DND-41 (cell line): ENCODE data around the gene MCF2L.

ENCODE experiments used
- ATAC-seq: fragments of 200-7000 bp; cut with Tn5 transposase; 3 replicates; pipeline ENCODE4 v1.9.1; 2021; ENCODE audit warnings: low read depth; ENCODE audit not compliant: insufficient read depth
- DNase-seq: peaks from one replicate; pipeline ENCODE4 v3.0.0-alpha.2; 2020
- H2AFZ ChIP-seq: 2 replicates; pipeline ENCODE4 v1.6.0; 2012; ENCODE audit warnings: low read depth, low read length
- H3K27ac ChIP-seq: 2 replicates; pipeline ENCODE4 v1.5.1; 2012; ENCODE audit warnings: low read length, inconsistent platforms
- H3K27me3 ChIP-seq: fragments of 200-600 bp; sonication (generic); 2 replicates; pipeline ENCODE4 v1.6.0; 2012; ENCODE audit warnings: low read length, mild to moderate bottlenecking, inconsistent platforms; ENCODE audit not compliant: insufficient read depth, poor library complexity
- H3K36me3 ChIP-seq: 2 replicates; pipeline ENCODE4 v1.5.1; 2012; ENCODE audit warnings: low read length, inconsistent platforms; ENCODE audit not compliant: insufficient read depth
- H3K4me1 ChIP-seq: 2 replicates; pipeline ENCODE4 v1.5.1; 2012; ENCODE audit warnings: mild to moderate bottlenecking, low read length; ENCODE audit not compliant: insufficient read depth
- H3K4me2 ChIP-seq: 2 replicates; pipeline ENCODE4 v1.6.0; 2012; ENCODE audit warnings: mild to moderate bottlenecking, moderate library complexity, low read length, inconsistent platforms; ENCODE audit not compliant: insufficient read depth
- H3K4me3 ChIP-seq, 2 experiments: fragments of 200-600 bp in 1 of 2; shearing (Covaris generic) in 1 of 2; 2 replicates each; pipeline ENCODE4 v1.5.1; 2012 to 2016; ENCODE audit warnings: inconsistent platforms in 2 of 2, low read length in 2 of 2, mild to moderate bottlenecking in 2 of 2, low read depth in 1 of 2, moderate library complexity in 1 of 2
- H3K79me2 ChIP-seq: 2 replicates; pipeline ENCODE4 v1.6.0; 2012; ENCODE audit warnings: low read length, inconsistent platforms; ENCODE audit not compliant: insufficient read depth
- H3K9ac ChIP-seq: 2 replicates; pipeline ENCODE4 v1.6.0; 2012; ENCODE audit warnings: low read depth, mild to moderate bottlenecking, inconsistent platforms, low read length, moderate library complexity
- H3K9me3 ChIP-seq: 2 replicates; pipeline ENCODE4 v1.5.1; 2012; ENCODE audit warnings: low read length, moderate library complexity, mild to moderate bottlenecking, inconsistent platforms; ENCODE audit not compliant: insufficient read depth, severe bottlenecking
- H4K20me1 ChIP-seq: 2 replicates; pipeline ENCODE4 v1.6.0; 2012; ENCODE audit warnings: low read length; ENCODE audit not compliant: insufficient read depth
- CTCF ChIP-seq: IDR thresholded peaks from 2 replicates; pipeline ENCODE4 v1.5.1; 2012; ENCODE audit warnings: borderline replicate concordance, low read length, moderate library complexity, mild to moderate bottlenecking; ENCODE audit not compliant: poor library complexity, severe bottlenecking; ENCODE audit errors: extremely low read depth
- EZH2 ChIP-seq: IDR thresholded peaks from 3 replicates; pipeline ENCODE4 v1.6.1; 2012; ENCODE audit warnings: borderline replicate concordance, low read depth, mild to moderate bottlenecking, moderate library complexity, low read length, inconsistent platforms; ENCODE audit not compliant: severe bottlenecking

The MCF2L gene

DNA sequence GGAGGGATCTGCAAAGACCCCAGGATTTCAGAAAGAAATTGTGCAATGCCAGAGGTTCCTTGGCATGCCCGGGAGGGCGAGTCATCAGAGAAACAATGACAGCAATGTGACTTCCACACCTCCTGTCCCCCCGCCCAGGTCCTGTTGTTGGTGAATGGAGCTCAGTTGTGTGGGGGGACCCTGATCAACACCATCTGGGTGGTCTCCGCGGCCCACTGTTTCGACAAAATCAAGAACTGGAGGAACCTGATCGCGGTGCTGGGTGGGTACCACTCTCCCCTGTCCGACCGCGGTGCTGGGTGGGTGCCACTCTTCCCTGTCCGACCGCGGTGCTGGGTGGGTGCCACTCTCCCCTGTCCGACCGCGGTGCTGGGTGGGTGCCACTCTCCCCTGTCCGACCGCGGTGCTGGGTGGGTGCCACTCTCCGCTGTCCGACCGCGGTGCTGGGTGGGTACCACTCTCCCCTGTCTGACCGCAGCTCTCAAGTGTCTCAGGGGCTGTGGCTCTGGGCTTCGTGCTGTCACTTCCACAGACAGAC is 148.4 kb downstream of the MCF2L start:
- Histone ChIP-seq H3K4me2 (no peak overlapping the region), H3K79me2 (no peaks in the 10 kb centered on the region), H3K4me1 (no peaks in the 10 kb centered on the region), H2AFZ (no peak overlapping the region), H3K9me3 (no peaks in the 10 kb centered on the region), H3K9ac (no peak overlapping the region), H3K27me3 (no peaks in the 10 kb centered on the region), H3K36me3 (no peaks in the 10 kb centered on the region), H3K4me3 (no peak overlapping the region), H3K27ac (no peak overlapping the region), H4K20me1 (no peaks in the 10 kb centered on the region)
- DNase-seq (no peak), ATAC-seq (no peak)
- TF ChIP-seq CTCF, result no peak

DNA sequence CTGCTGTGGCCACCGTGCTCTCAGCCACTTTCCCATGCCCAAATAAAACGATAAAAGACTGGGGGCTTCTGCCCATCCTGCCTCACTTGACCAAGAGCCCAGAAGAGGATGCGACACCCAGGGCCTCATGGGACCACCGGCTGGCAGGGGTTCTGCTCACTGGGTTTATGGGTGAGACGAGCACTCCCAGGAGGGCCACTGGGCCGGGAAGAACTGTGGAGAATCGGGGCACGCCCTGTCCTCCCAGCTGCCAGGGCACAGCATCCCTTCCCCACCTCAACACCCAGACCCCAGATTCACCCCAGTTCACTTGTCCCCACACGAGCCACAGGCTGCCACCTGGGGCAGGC is 148.9 kb downstream of the MCF2L start:
- no peak overlapping the region for H3K4me2 ChIP-seq

GRCh38 chr13:113118261-113119021 is 149.4 kb downstream of the MCF2L start:
- H3K27ac ChIP-seq, result no peak overlapping the region
- ATAC-seq, result no peak
- no peaks in the 10 kb centered on the region for H3K4me1 ChIP-seq
- no peak for TF ChIP-seq EZH2
- TF ChIP-seq CTCF, result no peak
- no peaks in the 10 kb centered on the region for H3K36me3 ChIP-seq
- no peaks in the 10 kb centered on the region for H3K27me3 ChIP-seq
- H3K9me3 ChIP-seq, result no peaks in the 10 kb centered on the region
- H3K4me2 ChIP-seq, result no peak overlapping the region
- H3K79me2 ChIP-seq, result no peaks in the 10 kb centered on the region
- no peak for DNase-seq
- no peak overlapping the region for H3K9ac ChIP-seq
- H4K20me1 ChIP-seq, result no peaks in the 10 kb centered on the region
- H2AFZ ChIP-seq, result no peak overlapping the region
- no peak overlapping the region for H3K4me3 ChIP-seq

More for the DNA sequence above, 148.9 kb downstream of the MCF2L start:
- no peaks in the 10 kb centered on the region for H3K36me3 ChIP-seq
- no peaks in the 10 kb centered on the region for H3K79me2 ChIP-seq
- H3K9me3 ChIP-seq, result no peaks in the 10 kb centered on the region
- H3K27me3 ChIP-seq, result no peaks in the 10 kb centered on the region
- no peak for ATAC-seq
- TF ChIP-seq CTCF (no peak), EZH2 (no peak)
- H3K9ac ChIP-seq, result no peak overlapping the region
- H4K20me1 ChIP-seq, result no peaks in the 10 kb centered on the region
- no peak overlapping the region for H3K27ac ChIP-seq
- H3K4me1 ChIP-seq, result no peaks in the 10 kb centered on the region
- no peak for DNase-seq
- H3K4me3 ChIP-seq, result no peak overlapping the region
- H2AFZ ChIP-seq, result no peak overlapping the region
